Hepatic stellate cell (primary cell): ENCODE results near the gene AKAP6.
"Not testable (repeated sequence)": the region's sequence is repeated elsewhere in the genome, so short reads cannot be mapped to it uniquely, and the experiment has no call there.

Experiments used
- DNase-seq: peaks from one replicate; pipeline ENCODE4 v3.0.0; 2011; ENCODE audit warnings: low spot score

AKAP6 gene

DNA sequence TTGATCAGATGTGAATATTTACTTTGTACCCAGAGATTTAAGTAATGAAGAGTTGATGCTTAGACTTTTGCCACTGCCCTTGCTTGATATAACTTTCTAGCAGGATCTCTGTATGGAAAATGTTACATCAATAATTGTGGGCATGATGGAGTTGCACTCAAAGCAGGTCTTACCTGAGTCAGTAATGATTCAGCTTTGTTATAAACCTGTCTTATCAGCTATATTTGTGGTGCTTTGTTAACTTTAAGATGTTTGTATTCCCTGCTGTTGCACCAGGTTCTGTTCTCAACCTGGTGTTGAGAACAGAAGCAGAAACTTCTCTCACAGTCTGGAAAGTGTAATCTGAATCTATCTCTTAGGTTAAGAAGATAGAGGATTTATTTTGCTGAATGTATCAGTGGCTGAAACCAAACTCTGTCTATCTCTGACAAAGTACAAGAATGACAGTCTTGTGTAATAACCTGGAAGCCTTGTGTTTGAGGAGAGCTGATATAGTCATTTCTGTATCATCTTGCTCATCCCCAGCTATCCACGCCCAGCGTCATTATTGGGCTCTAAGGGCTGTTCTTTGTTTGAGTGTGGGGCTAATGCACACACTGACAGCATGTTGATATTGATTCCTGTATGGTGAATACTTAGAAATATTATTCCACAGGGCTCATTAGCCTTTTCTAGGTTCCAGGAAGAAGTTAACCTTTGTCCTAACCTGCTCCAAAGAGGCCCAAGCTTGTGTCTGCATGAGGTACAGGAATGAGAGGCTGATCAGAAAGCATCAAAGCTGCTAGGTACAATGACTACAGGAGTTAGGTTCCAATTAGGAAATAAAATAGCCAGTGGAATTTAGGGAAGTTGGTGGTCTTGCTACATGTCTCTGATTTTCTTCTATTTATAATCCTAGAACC, 3.6 kb downstream of the AKAP6 start:
- DNase-seq, result no peak

DNA sequence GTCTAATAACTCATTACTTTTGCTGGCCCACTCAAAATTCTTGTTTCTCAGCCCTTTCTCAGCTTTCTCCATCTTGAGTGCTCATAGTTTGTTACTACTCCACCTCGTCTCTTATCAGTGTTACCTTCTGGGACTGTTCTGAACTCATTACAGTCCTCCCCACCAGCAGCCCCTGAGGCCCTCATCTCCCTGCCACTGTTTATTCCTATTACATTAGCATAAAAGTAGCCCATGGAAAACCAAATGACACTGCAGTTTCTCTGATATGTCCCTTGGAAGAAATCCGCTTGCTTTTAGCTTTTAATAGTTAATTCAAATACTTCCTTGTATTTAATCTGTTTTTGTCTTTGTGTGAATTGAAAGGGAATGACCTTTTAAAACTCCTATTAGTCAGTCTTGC, 7.6 kb downstream of the AKAP6 start:
- DNase-seq, result no peak

DNA sequence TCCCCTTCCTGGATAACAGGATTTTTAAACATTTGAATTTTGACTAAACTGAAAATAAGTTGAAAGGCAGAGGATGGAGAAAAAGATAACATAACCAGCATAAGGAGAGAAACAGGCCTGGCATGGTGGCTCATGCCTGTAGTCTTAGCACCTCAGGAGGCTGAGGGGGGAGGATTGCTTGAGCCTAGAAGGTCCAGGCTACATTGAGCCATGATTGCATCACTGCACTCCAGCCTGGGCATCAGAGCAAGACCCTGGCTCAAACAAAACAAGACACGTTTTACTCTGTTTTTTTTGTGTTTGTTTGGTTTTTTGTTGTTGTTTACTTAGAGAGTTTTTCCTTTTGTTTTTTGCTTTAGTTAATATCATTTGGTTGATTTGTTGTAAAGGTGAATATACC, 8.7 kb downstream of the AKAP6 start:
- DNase-seq, result no peak

DNA sequence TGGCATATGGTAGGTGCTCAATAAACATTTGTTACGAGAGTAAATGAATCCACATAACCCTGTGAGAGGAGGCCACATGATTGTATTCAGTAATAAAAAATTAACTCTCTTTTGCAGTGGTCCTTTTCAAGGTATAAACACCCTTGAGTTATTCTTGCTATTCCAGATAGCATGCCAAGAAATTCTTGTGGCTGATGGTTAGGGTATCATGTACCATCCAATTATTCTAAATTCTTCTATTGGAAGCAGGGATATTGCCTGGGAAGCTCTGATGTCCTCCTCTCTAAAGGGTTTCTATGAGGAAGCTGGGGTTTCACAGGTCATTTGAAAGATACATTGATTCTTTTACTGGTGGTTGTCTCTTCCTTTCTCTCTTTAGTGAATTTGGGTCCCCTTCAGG, 10.1 kb downstream of the AKAP6 start:
- no peak for DNase-seq

DNA sequence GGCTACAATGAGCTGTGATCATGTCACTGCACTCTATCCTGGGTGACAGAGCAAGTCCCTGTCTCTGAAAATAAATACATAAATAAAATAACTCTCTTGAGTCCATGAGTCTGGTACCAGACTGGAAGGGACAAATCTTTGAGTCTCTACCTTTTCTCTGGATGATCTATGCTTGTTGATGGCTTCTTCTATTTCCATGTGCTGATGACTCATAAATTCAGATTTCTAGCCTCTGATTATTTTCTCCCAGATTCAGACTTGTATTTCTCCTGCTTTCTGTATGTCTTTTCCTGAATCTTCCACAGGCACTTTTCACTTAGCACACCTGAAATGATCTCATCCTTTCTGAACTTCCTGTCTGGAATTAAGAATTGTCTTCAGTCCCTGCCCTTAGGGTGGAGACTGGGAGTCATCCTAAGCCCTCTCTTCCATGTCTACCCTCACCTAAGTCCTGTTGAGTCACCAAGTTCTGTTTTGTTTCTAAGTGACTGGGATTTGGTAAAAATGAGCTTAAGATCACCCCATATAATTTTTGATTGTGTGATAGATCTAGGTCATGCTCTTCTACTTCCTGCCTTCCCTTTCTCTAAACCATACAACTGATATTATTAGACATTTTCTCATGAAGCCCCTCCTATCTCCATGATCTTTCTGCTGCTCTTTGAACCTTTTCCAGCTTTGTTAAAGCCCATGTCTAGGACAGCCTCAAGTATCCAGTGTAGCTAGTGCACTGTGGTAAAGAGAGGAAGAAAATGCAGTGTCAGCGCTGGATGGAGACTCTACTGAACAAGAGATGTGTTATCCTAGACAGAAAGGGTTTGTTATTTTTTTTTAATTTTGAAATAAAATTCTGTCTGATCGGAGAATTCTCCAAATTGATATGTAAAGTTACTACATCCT, 13.1 kb downstream of the AKAP6 start:
- no peak for DNase-seq

DNA sequence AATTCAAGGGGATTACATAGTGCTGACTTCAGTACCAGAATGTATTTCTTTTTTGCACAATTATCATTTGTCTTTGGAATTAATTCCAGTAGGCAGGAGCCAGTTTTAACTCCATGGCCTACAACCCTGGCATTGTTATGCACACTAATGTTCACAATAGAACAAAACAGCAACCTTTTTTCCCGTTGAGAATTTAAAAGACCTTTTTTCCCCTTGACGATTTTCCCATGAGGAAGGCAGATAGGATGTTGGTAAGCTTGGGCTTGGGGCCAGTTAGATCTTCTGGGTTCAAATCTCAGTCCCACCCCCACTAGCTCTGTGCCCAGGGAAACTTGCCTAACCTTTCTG, 13.7 kb downstream of the AKAP6 start:
- no peak for DNase-seq

DNA sequence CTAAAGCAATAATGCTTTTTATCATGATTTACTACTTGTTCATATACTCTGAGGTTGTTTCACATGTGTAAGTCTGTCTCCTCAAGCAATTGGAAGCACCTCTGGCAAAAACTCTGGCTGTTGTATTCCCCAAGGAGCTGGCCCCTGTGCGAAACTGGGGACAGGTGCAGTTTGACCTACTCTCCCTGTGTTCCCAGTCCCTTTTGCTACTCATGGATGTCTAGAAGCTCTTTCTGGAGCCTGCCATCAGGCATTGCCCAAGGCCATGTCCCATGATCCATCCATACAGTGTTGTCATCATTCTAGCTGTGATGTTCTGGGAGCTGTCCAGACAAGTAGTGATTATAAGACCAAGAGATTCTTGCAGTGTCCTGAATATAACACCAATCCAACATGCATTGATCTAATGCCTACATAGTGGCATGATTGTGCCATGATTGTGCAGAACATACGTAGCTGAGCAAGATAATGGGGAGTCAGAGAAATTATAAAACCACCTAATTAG, 14.9 kb downstream of the AKAP6 start:
- DNase-seq, result no peak

DNA sequence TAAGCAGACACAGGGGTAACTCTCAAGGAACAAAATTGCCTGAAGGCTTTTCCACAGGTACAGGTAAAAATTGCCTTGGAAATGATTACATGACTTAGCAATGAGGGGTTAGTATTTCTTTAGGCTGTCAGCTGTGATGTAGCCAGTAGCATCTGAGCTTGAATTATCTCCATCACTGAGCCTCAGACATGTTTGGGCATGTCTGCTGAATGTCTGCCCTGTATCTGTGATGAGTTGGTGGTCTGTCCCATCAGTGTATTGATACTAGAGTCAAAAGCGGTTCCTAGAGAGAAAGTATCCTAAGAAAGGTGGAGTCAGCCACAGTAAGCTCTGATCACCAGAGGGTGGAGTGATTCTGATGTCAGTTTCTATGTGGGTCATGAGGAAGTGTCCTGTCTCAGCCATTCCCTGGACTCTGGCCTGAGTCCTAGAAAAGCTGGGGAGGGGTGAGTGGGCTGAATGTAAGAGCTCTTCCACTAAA, 16.3 kb downstream of the AKAP6 start:
- no peak for DNase-seq

DNA sequence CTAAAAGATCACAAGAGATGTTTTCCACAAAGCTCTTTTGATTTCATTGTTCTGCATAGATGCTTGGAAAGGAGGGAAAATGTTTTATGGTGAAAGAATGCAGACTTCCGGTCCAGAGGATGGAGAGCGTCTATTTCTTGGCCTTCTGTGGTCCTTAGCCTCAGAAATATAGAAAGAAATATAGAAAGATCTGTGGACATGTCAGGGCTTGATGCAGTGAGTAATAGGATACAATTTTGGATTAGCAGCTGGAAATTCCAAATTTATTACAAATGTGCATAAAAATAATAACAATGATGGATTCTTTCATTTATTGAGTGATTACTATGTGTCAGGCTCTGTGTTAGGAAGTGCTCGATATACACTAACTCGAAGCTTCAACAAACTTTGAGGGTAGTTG, 20.2 kb downstream of the AKAP6 start:
- DNase-seq, result no peak

DNA sequence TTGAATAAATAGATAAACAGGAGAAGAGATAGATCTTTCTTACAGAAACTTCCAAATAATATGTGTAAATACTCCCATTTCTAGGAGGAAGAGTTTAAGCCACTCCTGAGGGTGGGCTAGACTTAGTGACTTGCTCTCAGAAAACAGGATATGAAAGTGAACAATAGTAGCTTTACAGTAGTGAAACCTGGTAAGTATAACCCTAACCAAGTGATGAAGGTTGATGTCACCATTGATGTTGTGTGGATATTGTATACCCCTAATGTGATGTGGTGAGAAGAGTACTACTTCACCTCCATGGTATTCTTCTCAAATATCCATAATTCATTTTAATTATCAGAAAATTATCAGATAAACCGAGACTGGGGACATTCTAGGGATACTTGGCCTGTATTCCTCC, 20.9 kb downstream of the AKAP6 start:
- DNase-seq, result no peak

DNA sequence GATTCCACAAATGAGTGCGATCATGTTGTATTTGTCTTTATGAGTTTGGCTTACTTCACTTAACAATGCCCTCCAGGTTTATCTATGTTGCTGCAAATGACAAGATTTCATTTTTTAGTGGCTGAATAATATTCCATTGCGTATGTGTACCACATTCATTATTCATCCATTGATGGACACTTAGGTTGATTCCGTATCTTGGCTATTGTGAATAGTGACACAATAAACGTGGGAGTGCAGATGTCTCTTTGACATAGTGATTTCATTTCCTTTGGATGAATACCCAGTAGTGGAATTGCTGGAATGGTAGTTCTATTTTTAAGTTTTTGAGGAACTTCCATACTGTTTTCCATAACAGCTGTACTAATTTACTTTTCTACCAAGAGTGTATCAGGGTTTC, 23.5 kb downstream of the AKAP6 start:
- no peak for DNase-seq

DNA sequence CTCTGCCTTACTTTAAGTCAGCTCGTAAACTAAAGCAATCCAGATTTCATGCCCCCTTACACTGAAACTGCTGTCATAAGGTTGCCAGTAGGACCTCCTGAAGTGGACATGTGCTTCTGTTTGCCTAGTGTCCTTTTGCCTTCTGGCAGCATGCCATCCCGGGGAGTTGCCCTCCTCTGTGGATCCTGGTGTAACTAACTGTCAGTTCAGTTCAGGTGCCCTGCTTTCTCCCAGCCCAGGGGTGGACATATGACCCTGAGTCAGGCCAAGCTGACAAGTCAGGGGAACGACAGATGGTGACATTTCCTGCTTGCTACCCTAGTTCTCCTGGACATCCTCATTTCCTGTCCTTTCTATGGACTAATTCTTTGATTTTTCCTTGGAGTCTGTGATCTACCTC, 25.6 kb downstream of the AKAP6 start:
- DNase-seq, result no peak

DNA sequence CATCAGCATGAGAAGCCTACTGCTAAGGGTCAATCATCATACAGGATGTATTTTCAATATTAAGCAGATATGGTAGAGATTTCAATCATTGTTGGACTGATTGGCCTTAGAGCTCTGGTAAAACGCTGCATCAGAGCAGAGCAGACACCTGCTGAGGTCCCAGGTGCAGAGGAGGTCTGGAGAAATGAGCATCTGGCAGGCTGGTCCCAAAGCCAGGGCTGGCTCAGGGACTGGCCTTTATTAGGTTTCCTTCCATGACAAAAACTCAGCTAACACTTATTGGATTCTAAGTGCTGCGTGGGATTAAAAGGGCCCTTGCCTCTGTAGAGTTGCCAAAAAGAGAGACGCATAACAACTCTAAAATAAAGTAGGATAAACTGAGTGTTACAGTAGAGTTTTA, 29.7 kb downstream of the AKAP6 start:
- no peak for DNase-seq

DNA sequence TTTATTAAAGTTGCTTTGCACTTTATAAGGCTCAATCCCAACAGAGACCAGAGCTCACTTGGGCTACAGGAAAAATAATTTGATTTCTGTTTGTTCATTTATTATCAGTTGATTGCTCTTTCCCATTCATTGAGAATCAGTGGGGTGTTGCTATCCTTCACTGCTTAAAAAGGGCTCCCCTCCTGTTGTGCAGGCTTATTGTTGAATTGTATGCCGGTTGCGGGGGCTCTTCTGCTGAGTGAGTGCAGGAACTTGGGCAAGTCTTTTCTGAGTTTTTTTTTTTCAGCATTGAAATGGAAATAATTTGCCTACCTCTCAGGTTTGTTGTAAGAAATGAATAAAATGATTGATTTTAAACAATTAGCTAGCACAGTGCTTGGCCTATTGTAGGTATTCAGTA, 32.6 kb downstream of the AKAP6 start:
- DNase-seq, result no peak

DNA sequence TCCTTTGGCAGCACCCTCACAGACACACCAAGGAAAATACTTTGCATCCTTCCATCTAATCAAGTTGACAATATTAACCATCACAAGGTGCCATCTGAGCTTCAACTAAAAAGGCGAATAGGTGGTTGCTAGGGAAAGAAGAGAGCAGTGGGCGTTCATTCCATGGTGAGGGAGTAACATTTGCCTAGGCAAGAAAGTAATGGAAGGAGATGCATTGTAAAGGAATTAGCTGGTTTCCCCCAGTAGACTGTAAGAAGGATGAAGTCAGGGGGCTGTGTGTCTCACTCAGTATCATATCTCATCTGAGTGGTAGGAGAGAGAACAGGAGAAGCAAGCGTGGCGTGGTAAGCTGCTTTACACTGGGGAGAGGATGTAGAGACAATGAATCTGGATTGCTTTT, 34.7 kb downstream of the AKAP6 start:
- no peak for DNase-seq

DNA sequence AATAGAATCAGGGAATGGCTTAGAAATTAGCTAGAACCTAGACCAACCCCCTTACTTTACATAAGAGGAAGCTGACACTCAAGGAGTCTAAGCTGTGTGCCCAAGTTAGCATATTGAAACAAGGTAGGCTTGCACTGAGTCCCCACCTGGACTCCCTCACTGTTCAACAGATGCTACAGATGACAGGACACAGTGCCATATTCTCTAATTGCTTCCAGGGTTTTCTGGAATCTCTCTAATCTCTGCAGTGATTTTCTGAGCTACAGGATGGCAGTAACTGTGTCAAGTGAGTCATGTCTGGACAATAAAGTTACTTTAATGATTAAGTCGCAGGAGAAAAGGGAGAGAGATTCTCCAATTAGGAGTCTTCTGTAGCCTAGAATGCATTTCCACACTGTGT, 35.8 kb downstream of the AKAP6 start:
- no peak for DNase-seq

DNA sequence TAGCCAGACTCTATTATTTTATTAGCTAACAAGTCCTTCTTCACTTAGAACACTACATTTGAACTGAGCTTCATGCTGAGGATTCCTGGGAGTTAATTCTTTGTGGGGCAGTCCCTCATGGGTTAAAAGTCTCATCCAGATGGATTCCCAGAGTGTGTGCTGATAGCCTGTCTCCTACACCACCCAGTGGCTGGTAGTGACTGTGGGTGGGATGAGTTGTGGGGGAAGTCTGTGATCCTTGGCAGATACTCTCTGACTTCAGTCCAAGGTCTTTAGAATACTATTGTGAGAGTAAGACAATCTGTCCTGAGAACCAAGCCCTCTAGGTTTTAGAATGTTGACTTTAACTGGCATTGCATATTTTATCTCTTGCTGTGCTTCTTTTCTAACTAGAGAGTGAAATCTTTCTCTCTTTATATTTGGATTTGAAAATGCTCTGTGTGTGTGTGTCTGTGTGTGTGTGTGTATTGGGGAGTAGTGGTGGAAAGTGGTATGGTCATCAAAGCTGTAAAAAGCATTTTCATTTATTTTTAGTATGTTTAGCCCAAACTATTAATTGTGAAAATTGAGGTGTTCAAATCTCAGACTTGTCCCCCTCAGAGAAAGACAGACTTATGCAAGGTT, 37.3 kb downstream of the AKAP6 start:
- DNase-seq, result peak; percentile 35

DNA sequence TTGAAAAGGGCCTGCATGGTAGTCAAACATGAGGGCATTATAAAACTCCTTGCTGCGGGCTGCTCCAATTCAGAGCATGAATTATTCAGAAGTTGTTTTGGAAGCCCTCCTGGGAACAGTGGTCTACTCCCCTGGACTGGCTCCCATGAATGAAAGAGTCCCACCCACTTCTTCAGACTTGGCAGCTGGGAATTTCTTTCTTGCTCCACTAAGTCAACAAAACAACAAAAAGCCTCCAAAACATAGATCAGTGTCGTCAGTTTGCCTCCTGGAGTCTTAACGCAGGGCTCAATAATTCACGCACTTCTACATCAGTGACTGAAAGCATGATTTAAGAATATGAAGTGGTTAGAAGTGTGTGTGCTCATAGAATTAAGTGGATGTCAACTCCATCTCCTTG, 37.9 kb downstream of the AKAP6 start:
- no peak for DNase-seq

DNA sequence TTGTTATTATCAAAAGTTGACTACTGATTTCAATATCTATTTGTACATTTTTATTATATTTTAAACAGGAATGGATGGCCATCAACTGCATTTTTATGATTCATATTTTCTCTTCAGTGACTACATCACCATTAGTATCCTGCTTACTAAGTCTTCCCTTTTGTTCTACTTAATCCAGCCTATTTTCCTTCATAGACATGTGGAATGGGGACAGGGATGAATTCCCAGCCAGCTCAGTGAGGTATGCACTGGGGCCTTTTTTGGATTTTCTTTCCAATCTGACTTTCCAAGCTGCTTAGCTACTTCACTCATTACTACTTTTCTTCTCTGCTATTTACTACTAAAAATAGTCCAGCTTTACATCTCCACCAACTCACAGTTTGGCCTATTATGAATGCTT, 38.4 kb downstream of the AKAP6 start:
- no peak for DNase-seq

DNA sequence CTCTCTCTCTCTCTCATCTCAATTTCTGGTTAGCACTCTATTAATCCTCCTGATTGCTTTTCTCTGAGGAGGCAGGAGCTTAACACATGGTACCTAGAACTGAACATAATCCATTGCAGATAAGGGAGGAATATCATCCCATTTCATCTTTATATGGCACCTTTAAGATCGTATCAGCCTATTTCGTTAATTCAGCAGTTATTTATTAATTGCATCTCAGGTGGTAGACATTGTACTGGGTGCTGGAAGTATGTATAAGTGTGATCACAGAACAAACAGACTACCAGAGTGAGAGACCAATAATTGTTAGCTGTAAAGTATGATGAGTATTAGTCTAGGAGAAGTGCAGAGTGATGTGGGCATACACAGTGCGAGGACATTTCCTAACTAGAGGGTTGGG, 39.0 kb downstream of the AKAP6 start:
- DNase-seq, result no peak

DNA sequence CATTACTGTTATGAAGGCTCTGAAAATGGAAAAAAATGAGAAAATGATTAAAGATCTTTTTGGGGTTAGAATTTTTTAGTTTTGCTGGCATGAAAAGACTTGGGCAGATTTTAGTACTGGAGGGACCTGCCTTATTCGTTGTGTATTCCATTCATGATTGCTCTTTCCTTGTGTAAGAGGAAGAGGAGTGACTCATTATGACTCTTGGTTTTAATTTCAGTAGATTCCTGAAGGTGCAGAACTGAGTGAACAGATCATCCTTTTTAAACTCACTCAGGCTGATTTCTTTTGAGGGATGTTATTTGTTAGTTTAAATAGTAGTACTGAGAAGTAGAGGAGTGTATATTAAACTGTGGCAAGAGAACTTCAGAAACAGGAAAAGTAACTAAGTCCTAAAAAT, 41.6 kb downstream of the AKAP6 start:
- DNase-seq, result peak; percentile 26

DNA sequence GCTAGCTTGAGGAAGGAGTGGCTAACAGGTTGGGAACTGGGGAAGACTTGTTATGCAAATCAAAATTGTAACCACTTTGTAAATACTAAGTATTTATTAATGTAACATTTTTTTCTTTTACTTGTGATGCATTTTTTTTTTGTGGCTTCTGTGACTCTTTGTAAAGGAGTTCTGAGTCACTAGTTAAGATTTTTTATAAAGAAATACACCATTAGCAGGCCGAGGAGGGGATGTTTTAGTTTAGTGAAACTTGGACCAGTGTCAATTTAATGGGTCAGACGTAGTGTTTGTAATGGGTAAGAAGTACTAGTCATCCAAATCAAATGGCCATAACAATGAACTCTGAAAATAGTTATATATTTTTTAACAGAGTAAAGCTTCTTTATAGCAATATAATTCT, 43.1 kb downstream of the AKAP6 start:
- DNase-seq, result peak; percentile 53

DNA sequence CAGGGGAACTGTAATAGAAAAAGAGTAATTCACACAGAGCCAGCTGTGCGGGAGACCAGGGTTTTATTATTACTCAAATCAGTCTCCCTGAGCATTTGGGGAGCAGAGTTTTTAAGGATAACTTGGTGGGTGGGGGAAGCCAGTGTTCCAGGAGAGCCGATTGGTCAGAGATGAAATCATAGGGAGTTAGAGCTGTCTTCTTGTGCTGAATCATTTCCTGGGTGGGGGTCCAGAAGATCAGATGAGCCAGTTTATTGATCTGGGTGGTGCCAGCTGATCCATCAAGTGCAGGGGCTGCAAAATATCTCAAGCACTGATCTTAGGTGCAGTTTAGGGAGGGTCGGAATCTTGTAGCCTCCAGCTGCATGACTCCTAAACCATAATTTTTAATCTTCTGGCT, 44.1 kb downstream of the AKAP6 start:
- not testable (repeated sequence) for DNase-seq
